Measurements from ENCODE around the gene UBE3D. TPM values are rescaled to one million over a fixed set of nuclear protein-coding genes. Genes with fewer than 3 reads are reported as not detected.
"Not testable (repeated sequence)": the region's sequence is repeated elsewhere in the genome, so short reads cannot be mapped to it uniquely, and the experiment has no call there.

The UBE3D gene
- total RNA-seq, 2 donors from 2014 or later: 6.2 to 11.0 TPM

DNA sequence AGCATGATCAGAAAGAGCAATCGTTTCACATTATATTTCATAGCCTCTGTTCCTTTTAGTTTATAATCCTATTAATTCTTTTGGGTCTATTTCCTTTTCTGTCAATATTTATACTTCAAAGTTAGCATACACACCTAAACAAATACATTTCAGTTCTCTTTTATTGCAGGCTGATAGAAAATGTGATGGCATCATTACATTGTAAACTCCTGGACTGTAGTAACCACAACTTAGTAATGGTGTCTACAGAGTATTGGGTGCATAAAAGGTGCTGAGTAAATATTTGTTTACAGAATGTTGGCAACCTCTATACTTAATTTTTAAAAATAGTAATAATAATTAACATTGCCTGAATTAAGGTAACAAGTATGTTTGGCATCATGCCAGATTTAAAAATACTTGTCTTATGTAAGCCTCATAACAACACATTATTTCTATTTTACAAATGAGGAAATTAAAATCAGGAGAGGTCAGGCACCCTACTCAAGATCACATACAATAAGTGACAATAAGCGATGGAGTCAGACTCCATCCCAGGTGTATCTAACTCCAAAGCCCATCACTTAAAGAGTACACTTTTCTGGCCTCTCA is 195.0 kb downstream of the UBE3D start:
- Mint-ChIP-seq H3K27ac (no peak overlapping the region), H3K27me3 (no peaks in the 10 kb centered on the region), H3K9me3 (no peaks in the 10 kb centered on the region), H3K36me3 (ENCODE audit: low read depth) (no peaks in the 10 kb centered on the region), H3K4me1 (no peaks in the 10 kb centered on the region), H3K4me3 (no peak overlapping the region)
- no peak for ATAC-seq (replicated peaks)

DNA sequence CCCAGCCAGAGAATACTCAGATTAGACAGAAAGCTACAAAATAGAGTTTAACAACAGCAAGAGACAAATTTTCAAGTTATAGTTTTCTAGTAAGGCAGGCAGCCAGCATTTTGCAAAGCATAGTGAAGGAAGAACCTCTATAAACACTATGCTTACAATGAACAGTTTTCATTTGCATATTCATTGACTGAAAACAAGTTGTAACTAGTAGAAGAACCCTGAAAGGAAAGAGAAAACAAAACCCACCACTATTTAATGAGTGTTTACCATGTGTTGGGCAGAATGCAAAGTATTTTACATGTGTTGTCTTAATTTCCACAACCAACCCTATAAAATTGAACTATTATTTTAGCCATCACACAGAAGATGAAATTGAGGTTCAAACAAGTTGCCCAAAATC is 196.1 kb downstream of the UBE3D start:
- no peaks in the 10 kb centered on the region for H3K9me3 Mint-ChIP-seq
- H3K4me3 Mint-ChIP-seq: no peak overlapping the region
- no peaks in the 10 kb centered on the region for H3K4me1 Mint-ChIP-seq
- ATAC-seq (replicated peaks): no peak
- no peaks in the 10 kb centered on the region for H3K27me3 Mint-ChIP-seq
- H3K36me3 Mint-ChIP-seq (ENCODE audit: low read depth): no peaks in the 10 kb centered on the region
- no peak overlapping the region for H3K27ac Mint-ChIP-seq

DNA sequence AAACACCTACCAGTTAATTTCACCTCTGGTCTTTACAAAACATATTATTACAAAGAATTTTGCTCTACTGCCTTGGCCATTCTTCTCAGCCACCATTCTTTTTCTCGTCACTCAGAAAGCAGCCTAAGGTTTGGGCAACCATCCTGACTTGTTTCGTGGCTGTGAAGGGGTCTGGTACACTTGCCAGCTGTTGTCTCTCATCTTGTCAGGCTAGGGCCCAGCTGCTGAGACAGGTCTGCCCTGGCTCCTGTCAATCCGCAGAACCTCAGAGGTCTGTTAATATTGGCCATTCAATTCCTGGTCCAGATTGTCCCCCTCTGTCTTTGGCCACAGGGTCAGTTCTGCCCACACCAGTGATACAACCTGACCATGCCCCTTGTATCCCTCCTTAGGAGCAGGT is 197.7 kb downstream of the UBE3D start:
- no peaks in the 10 kb centered on the region for H3K36me3 Mint-ChIP-seq (ENCODE audit: low read depth)
- H3K4me3 Mint-ChIP-seq: no peak overlapping the region
- H3K4me1 Mint-ChIP-seq: no peaks in the 10 kb centered on the region
- ATAC-seq (replicated peaks): no peak
- H3K27me3 Mint-ChIP-seq: no peaks in the 10 kb centered on the region
- no peaks in the 10 kb centered on the region for H3K9me3 Mint-ChIP-seq
- H3K27ac Mint-ChIP-seq: no peak overlapping the region

DNA sequence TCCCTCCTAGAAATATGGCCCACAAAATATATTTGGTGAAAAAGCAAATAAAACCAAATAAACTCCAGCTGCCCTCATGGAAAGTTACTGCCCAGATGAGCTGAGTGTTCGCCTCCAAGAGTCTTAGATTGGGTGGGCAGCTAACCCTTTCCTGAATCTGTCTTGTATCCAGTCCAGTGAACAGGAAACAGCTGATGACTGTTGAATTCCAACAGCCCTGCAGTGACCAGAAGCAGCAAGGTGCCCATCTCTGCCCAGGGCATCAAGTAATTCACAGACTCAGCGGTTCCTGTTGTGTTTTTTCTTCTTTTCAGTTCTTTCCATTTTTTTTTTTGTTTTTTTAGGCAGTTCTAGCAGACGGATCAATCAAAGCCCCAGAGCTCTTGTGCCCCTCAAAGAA is 199.2 kb downstream of the UBE3D start:
- no peaks in the 10 kb centered on the region for H3K27me3 Mint-ChIP-seq
- ATAC-seq (replicated peaks): no peak
- no peaks in the 10 kb centered on the region for H3K4me1 Mint-ChIP-seq
- H3K4me3 Mint-ChIP-seq: no peak overlapping the region
- no peaks in the 10 kb centered on the region for H3K9me3 Mint-ChIP-seq
- no peaks in the 10 kb centered on the region for H3K36me3 Mint-ChIP-seq (ENCODE audit: low read depth)
- H3K27ac Mint-ChIP-seq: no peak overlapping the region

DNA sequence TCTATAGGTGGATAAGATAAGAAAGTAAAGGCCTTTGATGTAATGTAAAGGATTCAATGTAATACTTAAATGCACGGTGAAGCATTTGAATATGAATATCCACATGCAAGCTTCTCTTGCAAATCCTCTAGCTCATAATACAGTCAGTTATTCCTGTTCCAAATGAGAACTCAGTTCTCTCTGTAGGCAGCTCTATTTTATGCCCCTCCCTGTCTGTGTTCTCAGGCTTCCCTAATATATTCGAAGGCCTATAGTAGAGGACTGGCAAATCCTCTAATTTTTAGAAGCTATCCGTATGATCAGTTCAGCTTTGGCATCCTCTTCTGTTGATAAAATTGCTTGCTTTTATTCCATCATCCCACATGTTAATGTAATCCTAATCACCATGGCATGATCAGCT is 200.2 kb downstream of the UBE3D start:
- H3K9me3 Mint-ChIP-seq: no peaks in the 10 kb centered on the region
- no peak overlapping the region for H3K27ac Mint-ChIP-seq
- no peaks in the 10 kb centered on the region for H3K4me1 Mint-ChIP-seq
- H3K36me3 Mint-ChIP-seq (ENCODE audit: low read depth): no peaks in the 10 kb centered on the region
- no peak overlapping the region for H3K4me3 Mint-ChIP-seq
- H3K27me3 Mint-ChIP-seq: no peaks in the 10 kb centered on the region
- no peak for ATAC-seq (replicated peaks)

DNA sequence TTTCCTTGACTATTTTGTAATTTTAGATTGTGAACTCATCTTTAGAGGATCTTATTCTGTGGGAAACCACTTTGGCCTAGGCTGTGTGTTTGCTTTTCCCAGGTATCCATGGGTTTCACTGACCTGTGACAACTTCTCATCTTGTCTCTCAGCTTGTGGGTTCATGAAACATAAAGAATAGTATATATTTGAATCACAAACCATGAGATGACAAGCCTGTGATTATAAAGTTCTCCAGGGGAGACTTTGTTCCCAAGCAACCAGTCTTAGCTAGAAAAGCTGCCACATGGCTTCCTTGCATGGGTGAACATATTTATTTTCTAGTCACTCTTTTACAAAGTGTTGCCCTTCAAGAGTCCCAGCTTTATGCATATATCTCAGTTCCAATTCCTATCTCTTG is 201.9 kb downstream of the UBE3D start:
- Mint-ChIP-seq H3K27ac (no peak overlapping the region), H3K27me3 (no peaks in the 10 kb centered on the region), H3K9me3 (no peaks in the 10 kb centered on the region), H3K4me1 (no peaks in the 10 kb centered on the region), H3K4me3 (no peak overlapping the region), H3K36me3 (ENCODE audit: low read depth) (no peaks in the 10 kb centered on the region)
- no peak for ATAC-seq (replicated peaks)

DNA sequence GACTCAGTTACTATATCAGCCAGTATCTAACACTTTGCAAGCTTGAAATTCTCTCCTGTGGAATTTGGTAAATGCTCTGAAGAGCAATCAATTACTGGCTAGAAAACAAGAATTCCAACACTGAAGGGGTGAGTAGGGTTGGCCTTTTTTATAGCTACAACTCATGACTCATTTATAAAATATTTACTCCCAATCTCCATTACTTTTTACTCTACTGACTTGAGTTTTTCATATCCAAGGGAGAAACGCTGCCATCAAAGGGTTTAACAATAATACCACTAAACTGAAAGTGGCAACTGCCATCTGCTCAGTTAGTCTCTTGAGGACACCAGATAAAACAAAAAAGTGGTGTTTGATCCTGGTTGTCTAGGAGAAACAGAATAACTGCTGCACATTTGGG is 203.1 kb downstream of the UBE3D start:
- ATAC-seq (replicated peaks): no peak
- H3K27me3 Mint-ChIP-seq: no peaks in the 10 kb centered on the region

DNA sequence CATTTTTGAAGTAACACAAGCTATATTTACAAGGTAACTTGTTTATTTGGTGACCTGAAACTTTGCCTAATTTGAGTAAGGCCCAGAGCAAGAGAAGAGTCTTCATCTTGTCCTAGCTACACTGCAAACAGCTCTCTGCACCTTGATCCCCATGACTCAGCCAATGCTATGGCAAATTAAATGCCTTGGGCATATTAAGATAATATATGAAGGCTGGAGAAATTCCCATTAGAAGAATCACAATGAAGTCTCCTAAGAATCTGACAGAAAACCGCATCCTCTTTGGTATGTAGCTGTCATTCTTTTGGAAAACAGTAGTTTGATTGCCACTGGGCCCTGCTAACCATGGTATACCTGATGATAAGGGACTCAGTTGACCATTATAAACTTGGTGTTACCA is 204.5 kb downstream of the UBE3D start:
- H3K9me3 Mint-ChIP-seq: no peaks in the 10 kb centered on the region
- H3K4me1 Mint-ChIP-seq: no peaks in the 10 kb centered on the region
- no peaks in the 10 kb centered on the region for H3K36me3 Mint-ChIP-seq (ENCODE audit: low read depth)
- no peaks in the 10 kb centered on the region for H3K27me3 Mint-ChIP-seq
- H3K4me3 Mint-ChIP-seq: no peak overlapping the region
- H3K27ac Mint-ChIP-seq: no peak overlapping the region
- no peak for ATAC-seq (replicated peaks)

More for the DNA sequence above, 203.1 kb downstream of the UBE3D start:
- Mint-ChIP-seq H3K36me3 (ENCODE audit: low read depth) (no peaks in the 10 kb centered on the region), H3K4me3 (no peak overlapping the region), H3K4me1 (no peaks in the 10 kb centered on the region), H3K27ac (no peak overlapping the region), H3K9me3 (no peaks in the 10 kb centered on the region)

DNA sequence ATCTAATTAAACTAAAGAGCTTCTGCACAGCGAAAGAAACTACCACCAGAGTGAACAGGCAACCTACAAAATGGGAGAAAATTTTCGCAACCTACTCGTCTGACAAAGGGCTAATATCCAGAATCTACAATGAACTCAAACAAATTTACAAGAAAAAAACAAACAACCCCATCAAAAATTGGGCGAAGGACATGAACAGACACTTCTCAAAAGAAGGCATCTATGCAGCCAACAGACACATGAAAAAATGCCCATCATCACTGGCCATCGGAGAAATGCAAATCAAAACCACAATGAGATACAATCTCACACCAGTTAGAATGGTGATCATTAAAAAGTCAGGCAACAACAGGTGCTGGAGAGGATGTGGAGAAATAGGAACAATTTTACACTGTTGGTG is 209.6 kb downstream of the UBE3D start:
- H3K4me3 Mint-ChIP-seq; H3K27me3 Mint-ChIP-seq; H3K36me3 Mint-ChIP-seq (ENCODE audit: low read depth); H3K27ac Mint-ChIP-seq; H3K4me1 Mint-ChIP-seq; ATAC-seq (replicated peaks): not testable (repeated sequence)
- peaks cover 11% of the 10 kb centered on the region for H3K9me3 Mint-ChIP-seq

DNA sequence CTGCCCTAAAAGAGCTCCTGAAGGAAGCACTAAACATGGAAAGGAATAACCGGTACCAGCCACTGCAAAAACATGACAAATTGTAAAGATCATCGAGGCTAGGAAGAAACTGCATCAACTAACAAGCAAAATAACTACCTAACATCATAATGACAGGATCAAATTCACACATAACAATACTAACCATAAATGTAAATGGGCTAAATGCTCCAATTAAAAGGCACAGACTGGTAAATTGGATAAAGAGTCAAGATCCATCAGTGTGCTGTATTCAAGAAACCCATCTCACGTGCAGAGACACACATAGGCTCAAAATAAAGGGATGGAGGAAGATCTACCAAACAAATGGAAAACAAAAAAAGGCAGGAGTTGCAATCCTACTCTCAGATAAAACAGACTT is 212.7 kb downstream of the UBE3D start:
- H3K4me3 Mint-ChIP-seq; H3K27me3 Mint-ChIP-seq; H3K27ac Mint-ChIP-seq; H3K36me3 Mint-ChIP-seq (ENCODE audit: low read depth); H3K4me1 Mint-ChIP-seq; ATAC-seq (replicated peaks): not testable (repeated sequence)
- H3K9me3 Mint-ChIP-seq: peaks cover 11% of the 10 kb centered on the region

DNA sequence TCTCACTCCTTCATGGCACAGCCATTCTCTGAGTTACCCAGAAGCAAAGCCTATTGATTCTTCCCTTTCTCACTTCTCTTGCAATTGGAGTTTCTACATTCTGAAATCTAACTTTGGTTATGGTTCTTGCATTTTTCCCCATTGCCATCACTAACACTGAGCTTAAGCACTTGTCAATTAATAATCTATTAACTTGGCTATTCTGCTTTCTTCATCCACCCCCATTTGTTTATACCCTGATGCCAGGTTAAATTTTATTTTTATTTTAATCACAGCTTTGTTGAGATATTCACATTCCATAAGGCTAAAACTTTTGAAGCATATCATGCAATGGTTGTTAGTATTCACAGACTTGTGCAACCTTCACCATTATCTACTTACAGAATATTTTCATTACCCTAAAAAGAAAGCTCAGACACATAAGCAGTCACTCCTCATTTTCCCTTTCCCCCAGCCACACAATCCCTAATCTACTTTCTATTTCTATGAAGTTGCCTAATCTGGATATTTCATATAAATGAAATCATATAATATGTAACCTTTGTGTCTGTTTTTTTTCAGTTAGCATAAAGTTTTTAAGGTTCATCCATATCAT is 222.3 kb downstream of the UBE3D start:
- no peaks in the 10 kb centered on the region for H3K36me3 Mint-ChIP-seq (ENCODE audit: low read depth)
- H3K27ac Mint-ChIP-seq: no peak overlapping the region
- H3K27me3 Mint-ChIP-seq: no peaks in the 10 kb centered on the region
- no peaks in the 10 kb centered on the region for H3K4me1 Mint-ChIP-seq
- H3K9me3 Mint-ChIP-seq: no peaks in the 10 kb centered on the region
- ATAC-seq (replicated peaks): no peak
- H3K4me3 Mint-ChIP-seq: no peak overlapping the region

DNA sequence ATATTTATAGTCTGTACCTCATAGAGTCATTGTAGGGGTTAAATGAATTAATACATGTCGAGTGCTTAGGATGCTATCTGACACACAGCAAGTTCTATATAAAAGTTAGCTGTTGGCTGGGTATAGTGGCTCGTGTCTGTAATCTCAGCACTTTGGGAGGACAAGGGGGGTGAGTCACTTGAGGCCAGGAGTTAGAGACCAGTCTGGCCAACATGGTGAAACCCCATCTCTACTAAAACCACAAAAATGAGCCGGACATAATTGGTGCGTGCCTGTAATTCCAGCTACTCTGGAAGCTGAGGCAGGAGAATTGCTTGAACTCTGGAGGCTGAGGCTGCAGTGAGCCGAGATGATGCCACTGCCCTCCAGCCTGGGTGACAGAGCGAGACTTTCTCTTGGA is 222.9 kb downstream of the UBE3D start:
- Mint-ChIP-seq H3K27ac (no peak overlapping the region), H3K4me1 (no peaks in the 10 kb centered on the region), H3K36me3 (ENCODE audit: low read depth) (no peaks in the 10 kb centered on the region), H3K4me3 (no peak overlapping the region), H3K27me3 (no peaks in the 10 kb centered on the region), H3K9me3 (no peaks in the 10 kb centered on the region)
- no peak for ATAC-seq (replicated peaks)

Other genes with a start within 250 kb of the UBE3D start
- 1 to 10 TPM; 7.6 to 8.9 TPM for gene DOP1A, start 1.8 kb upstream of the UBE3D start, total RNA-seq
- gene PGM3, start 127.4 kb upstream of the UBE3D start, total RNA-seq: 10 to 100 TPM; 21.3 to 35.8 TPM
- gene RWDD2A, start 127.5 kb upstream of the UBE3D start, total RNA-seq: 1 to 10 TPM; 1.4 to 1.7 TPM

All from activated T-helper 17 cell treated with anti-CD3 and anti-CD28 coated beads, Interleukin-2, amount 50 U/mL, for 72 hours (primary cell).